Immature natural killer cell (primary cell): Measurements from ENCODE around the gene NETO1. TPM values are rescaled to one million over a fixed set of nuclear protein-coding genes. Genes with fewer than 3 reads are reported as not detected.

Experiments
- DNase-seq, 3 donors: peaks; one replicate each; pipeline ENCODE4 v3.0.0; 2022; ENCODE audit warnings: mixed read lengths in 1 of 3
- H3K27ac Mint-ChIP-seq, 6 donors: one replicate each; pipeline ENCODE4 v1.8.0; 2020; ENCODE audit warnings: mixed read lengths in 6 of 6, mild to moderate bottlenecking in 5 of 6, inconsistent platforms in 4 of 6, moderate library complexity in 3 of 6
- H3K27me3 Mint-ChIP-seq, 3 donors: one replicate each; pipeline ENCODE4 v1.8.0; 2020 to 2021; ENCODE audit warnings: low read depth in 3 of 3, mild to moderate bottlenecking in 3 of 3, mixed read lengths in 3 of 3, moderate library complexity in 3 of 3, inconsistent platforms in 1 of 3
- H3K36me3 Mint-ChIP-seq, 3 donors: one replicate each; pipeline ENCODE4 v1.8.0; 2020; ENCODE audit warnings: mixed read lengths in 3 of 3, inconsistent platforms in 2 of 3, mild to moderate bottlenecking in 2 of 3
- H3K4me1 Mint-ChIP-seq, 2 donors: one replicate each; pipeline ENCODE4 v1.8.0; 2020; ENCODE audit warnings: inconsistent platforms in 2 of 2, mild to moderate bottlenecking in 2 of 2, mixed read lengths in 2 of 2, moderate library complexity in 1 of 2
- H3K4me3 Mint-ChIP-seq, 5 donors: one replicate each; pipeline ENCODE4 v1.8.0; 2020; ENCODE audit warnings: mild to moderate bottlenecking in 5 of 5, mixed read lengths in 5 of 5, inconsistent platforms in 3 of 5, moderate library complexity in 3 of 5
- H3K9me3 Mint-ChIP-seq, 6 donors: one replicate each; pipeline ENCODE4 v1.8.0; 2020; ENCODE audit warnings: mild to moderate bottlenecking in 6 of 6, mixed read lengths in 6 of 6, inconsistent platforms in 4 of 6, moderate library complexity in 3 of 6
- polyA plus RNA-seq, 3 donors: library from polyadenylated mRNA; unstranded; fragments of 300-500 nt; fragmentation: Illumina TruSeq; gene quantifications; one replicate each; pipeline ENCODE4 v1.2.3, GENCODE V29; 2021

NETO1 gene, protein sequence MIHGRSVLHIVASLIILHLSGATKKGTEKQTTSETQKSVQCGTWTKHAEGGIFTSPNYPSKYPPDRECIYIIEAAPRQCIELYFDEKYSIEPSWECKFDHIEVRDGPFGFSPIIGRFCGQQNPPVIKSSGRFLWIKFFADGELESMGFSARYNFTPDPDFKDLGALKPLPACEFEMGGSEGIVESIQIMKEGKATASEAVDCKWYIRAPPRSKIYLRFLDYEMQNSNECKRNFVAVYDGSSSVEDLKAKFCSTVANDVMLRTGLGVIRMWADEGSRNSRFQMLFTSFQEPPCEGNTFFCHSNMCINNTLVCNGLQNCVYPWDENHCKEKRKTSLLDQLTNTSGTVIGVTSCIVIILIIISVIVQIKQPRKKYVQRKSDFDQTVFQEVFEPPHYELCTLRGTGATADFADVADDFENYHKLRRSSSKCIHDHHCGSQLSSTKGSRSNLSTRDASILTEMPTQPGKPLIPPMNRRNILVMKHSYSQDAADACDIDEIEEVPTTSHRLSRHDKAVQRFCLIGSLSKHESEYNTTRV
- polyA plus RNA-seq: not detected

DNA sequence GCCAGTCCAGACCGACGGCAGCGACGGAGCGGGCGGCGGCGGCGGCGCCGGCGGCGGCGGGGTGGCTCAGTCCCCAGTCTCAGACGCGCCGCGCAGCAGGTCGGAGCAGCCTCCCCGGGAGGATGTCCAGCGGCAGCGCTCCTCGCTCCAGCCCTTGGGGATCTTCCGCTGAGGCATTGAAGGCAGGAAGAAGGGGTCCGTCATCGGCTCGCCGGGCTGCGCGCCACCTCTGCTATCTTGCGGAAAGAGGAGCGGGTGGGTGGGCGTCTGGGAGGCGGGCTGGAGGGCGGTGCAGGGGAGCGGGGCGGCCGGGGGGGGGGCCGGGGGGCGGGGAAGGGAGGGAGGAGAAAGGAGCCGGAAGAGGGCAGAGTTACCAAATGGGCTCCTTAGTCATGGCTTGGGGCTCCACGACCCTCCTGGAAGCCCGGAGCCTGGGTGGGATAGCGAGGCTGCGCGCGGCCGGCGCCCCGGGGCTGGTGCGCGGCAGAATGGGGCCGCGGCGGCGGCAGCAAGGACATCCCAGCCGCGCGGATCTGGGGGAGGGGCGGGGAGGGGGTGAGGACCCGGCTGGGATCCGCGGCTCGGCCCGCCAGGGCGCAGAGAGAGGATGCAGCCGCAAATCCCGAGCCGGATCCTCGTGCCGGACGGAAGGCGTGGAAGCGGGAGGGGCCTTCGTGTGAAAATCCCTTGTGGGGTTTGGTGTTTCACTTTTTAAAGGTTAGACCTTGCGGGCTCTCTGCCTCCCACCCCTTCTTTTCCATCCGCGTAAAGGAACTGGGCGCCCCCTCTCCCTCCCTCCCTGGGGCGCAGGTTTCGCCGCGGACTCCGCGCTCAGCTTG, at the start of gene NETO1:
Gene NETO1, minus strand, starts transcription at position 242 of the 839 bp plus-strand sequence. CDS start 696 bp downstream, outside the sequence.
- Mint-ChIP-seq H3K27ac (no peak within 1 kb of the TSS), H3K36me3 (peaks cover 0 to 3% (median 0%) of the 10 kb centered on the region in 3 donors), H3K27me3 (peaks cover 2 to 10% (median 4%) of the 10 kb centered on the region in 3 donors), H3K9me3 (peaks cover 9 to 42% (median 19%) of the 10 kb centered on the region in 6 donors), H3K4me1 (no peaks in the 10 kb centered on the region), H3K4me3 (no peak within 1 kb of the TSS)
- DNase-seq: no peak

DNA sequence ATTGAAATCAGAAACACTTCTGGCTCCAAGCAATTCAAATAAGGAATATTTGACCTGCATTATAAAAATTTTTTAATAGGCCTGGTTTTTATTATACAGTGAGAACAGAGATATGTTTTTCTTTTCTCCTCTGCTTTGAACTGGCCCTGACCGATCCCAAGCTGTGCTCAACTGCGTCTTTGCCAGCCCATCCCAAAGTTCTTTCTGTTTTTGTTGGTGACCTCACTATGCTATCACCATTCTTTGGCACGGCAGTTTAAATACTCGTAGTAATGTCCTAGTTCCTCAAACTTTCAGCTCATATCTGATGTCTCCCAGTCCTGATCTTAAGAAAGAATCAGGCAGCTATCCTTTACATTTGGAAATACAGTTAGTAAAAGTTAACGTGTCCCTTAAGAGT, 42.3 kb upstream of the NETO1 start:
- peaks cover 0 to 22% (median 7%) of the 10 kb centered on the region in 6 donors for H3K9me3 Mint-ChIP-seq
- no peak overlapping the region for H3K4me3 Mint-ChIP-seq
- H3K27ac Mint-ChIP-seq: no peak overlapping the region
- H3K36me3 Mint-ChIP-seq: no peaks in the 10 kb centered on the region
- H3K4me1 Mint-ChIP-seq: no peaks in the 10 kb centered on the region
- DNase-seq: no peak
- no peaks in the 10 kb centered on the region for H3K27me3 Mint-ChIP-seq

DNA sequence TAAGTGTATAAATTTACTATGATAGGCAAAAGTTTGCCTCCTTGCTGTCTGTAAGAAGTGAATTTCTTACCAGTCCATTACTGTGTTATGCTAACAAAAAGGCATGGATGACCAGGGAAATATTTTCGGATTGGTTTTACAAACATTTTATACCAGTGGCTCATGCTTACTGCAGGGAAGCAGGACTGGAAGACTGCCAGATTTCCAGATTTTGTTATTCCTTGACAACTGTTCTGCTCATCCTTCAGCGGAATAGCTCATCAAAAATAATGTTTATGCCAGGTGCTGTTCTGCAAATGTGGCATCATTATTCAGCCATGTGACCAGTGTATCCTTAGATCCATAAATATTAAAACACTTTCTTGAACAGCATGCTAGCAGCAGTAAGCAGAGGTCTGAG, 40.4 kb upstream of the NETO1 start:
- no peaks in the 10 kb centered on the region for H3K4me1 Mint-ChIP-seq

DNA sequence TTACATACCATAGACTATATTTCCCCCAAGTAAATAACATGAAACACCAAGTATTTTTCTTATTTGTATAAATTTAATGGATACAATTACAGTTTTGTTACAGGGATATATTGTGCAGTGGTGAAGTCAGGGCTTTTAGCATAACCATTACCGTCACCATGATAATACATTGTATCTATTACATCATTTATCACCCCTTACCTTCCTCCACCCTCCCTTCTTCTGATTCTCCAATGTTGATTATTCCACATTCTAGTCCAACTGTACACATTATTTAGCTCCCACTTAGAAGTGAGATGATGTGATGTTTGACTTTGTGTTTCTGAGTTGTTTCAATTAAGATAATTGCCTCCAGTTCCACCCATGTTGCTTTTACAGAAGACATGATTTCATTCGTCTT, 35.2 kb upstream of the NETO1 start:
- Mint-ChIP-seq H3K4me1 (no peaks in the 10 kb centered on the region), H3K27me3 (no peaks in the 10 kb centered on the region), H3K9me3 (peaks cover 3 to 35% (median 6%) of the 10 kb centered on the region in 6 donors), H3K27ac (no peak overlapping the region), H3K36me3 (no peaks in the 10 kb centered on the region), H3K4me3 (no peak overlapping the region)
- DNase-seq: no peak

More for the DNA sequence above, 40.4 kb upstream of the NETO1 start:
- Mint-ChIP-seq H3K36me3 (no peaks in the 10 kb centered on the region), H3K27ac (no peak overlapping the region), H3K4me3 (no peak overlapping the region), H3K27me3 (no peaks in the 10 kb centered on the region), H3K9me3 (peaks cover 2 to 18% (median 6%) of the 10 kb centered on the region in 6 donors)
- DNase-seq: no peak

- Mint-ChIP-seq H3K4me1 (no peaks in the 10 kb centered on the region), H3K27me3 (no peaks in the 10 kb centered on the region), H3K9me3 (peaks cover 5 to 56% (median 11%) of the 10 kb centered on the region in 6 donors), H3K36me3 (no peaks in the 10 kb centered on the region), H3K4me3 (no peak overlapping the region), H3K27ac (no peak overlapping the region)
- no peak for DNase-seq
Observed at GRCh38 chr18:72899338-72899737, 31.6 kb upstream of the NETO1 start.

DNA sequence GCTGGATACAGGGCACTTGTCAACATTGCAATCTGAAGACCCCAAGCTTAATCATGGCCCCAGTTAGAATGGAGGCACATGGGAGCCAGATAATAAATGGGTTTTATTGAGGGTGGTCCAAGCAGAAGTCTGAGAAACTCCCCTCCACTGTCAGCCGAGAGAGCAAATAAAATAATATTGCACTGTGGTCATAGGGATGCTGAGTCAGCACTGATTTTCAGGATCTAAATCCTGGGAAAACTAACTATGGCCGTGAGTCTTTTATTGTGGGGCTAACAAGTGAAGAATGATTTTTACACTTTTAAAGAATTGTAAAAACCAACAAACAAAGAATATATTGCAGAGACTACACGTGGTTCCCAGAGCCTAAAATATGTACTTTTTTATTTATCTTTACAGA, 31.1 kb upstream of the NETO1 start:
- Mint-ChIP-seq H3K27me3 (no peaks in the 10 kb centered on the region), H3K36me3 (no peaks in the 10 kb centered on the region), H3K27ac (no peak overlapping the region), H3K4me3 (no peak overlapping the region), H3K4me1 (no peaks in the 10 kb centered on the region), H3K9me3 (peaks cover 3 to 56% (median 12%) of the 10 kb centered on the region in 6 donors)
- no peak for DNase-seq

DNA sequence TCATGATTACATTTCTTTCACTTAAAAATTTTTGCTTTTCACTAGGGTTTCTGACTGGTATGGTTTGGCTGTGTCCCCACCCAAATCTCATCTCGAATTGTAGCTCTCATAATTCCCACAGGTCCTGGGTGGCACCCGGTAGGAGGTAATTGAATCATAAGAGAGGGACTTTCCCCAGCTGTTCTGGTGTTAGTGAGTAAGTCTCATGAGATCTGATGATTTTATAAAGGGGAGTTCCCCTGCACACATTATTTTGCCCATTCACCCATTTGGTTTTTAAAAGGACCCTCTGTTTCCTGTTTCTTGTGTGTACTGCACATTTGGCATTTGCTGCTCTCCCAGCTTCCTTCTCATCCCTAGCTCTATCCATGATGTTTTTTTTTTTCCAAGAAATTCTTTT, 27.8 kb upstream of the NETO1 start:
- DNase-seq: no peak
- Mint-ChIP-seq H3K27me3 (peaks cover 0 to 1% (median 0%) of the 10 kb centered on the region in 3 donors), H3K36me3 (no peaks in the 10 kb centered on the region), H3K9me3 (peaks cover 2 to 46% (median 11%) of the 10 kb centered on the region in 6 donors), H3K4me1 (no peaks in the 10 kb centered on the region), H3K4me3 (no peak overlapping the region), H3K27ac (no peak overlapping the region)

GRCh38 chr18:72878561-72878960, 10.8 kb upstream of the NETO1 start:
- H3K36me3 Mint-ChIP-seq: no peaks in the 10 kb centered on the region
- no peak overlapping the region for H3K4me3 Mint-ChIP-seq
- no peak for DNase-seq
- peaks cover 0 to 18% (median 8%) of the 10 kb centered on the region in 6 donors for H3K9me3 Mint-ChIP-seq
- no peaks in the 10 kb centered on the region for H3K4me1 Mint-ChIP-seq
- H3K27ac Mint-ChIP-seq: no peak overlapping the region
- H3K27me3 Mint-ChIP-seq: no peaks in the 10 kb centered on the region

DNA sequence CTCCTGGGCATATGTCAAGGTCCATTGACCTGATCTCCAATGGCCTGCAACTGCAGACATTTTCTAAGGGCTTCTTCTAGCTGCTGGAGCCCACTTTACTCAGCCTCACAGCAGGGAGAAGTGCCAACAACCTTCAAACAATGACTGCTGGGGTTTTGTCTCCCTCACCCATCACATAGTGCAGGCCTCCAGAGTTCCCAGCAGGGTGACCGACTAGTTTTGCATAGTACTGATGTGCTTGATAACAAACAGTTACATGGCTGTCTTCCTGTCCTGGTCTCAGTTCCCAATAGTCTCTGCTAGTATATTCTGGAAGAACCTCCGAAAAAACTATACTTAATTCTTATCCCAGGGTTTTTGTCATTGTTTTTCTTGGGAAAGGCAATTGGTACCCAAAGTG, 10.4 kb upstream of the NETO1 start:
- no peak overlapping the region for H3K27ac Mint-ChIP-seq
- H3K4me1 Mint-ChIP-seq: no peaks in the 10 kb centered on the region
- H3K27me3 Mint-ChIP-seq: no peaks in the 10 kb centered on the region
- DNase-seq: no peak
- H3K36me3 Mint-ChIP-seq: no peaks in the 10 kb centered on the region
- H3K4me3 Mint-ChIP-seq: no peak overlapping the region
- peaks cover 0 to 14% (median 5%) of the 10 kb centered on the region in 6 donors for H3K9me3 Mint-ChIP-seq

GRCh38 chr18:72871091-72871490, 3.3 kb upstream of the NETO1 start:
- H3K27ac Mint-ChIP-seq: no peak overlapping the region

GRCh38 chr18:72869226-72870185, 1.7 kb upstream of the NETO1 start:
- DNase-seq: no peak
- Mint-ChIP-seq H3K27ac (no peak overlapping the region), H3K27me3 (peaks cover 0 to 10% (median 4%) of the 10 kb centered on the region in 3 donors), H3K4me3 (no peak overlapping the region), H3K9me3 (peaks cover 9 to 33% (median 15%) of the 10 kb centered on the region in 6 donors), H3K36me3 (peaks cover 0 to 3% (median 0%) of the 10 kb centered on the region in 3 donors), H3K4me1 (no peaks in the 10 kb centered on the region)

More at GRCh38 chr18:72871091-72871490, 3.3 kb upstream of the NETO1 start:
- Mint-ChIP-seq H3K9me3 (peaks cover 4 to 26% (median 15%) of the 10 kb centered on the region in 6 donors), H3K4me3 (no peak overlapping the region), H3K27me3 (peaks cover 0 to 10% (median 4%) of the 10 kb centered on the region in 3 donors), H3K4me1 (no peaks in the 10 kb centered on the region), H3K36me3 (peaks cover 0 to under 1% (median 0%) of the 10 kb centered on the region in 3 donors)
- DNase-seq: no peak

- no peak overlapping the region for H3K27ac Mint-ChIP-seq
Observed at GRCh38 chr18:72868585-72869225, 918 bp upstream of the NETO1 start.

More at GRCh38 chr18:72868585-72869225, 918 bp upstream of the NETO1 start:
- peaks cover 2 to 10% (median 4%) of the 10 kb centered on the region in 3 donors for H3K27me3 Mint-ChIP-seq
- DNase-seq: no peak
- H3K4me3 Mint-ChIP-seq: no peak overlapping the region
- H3K9me3 Mint-ChIP-seq: peaks cover 9 to 34% (median 17%) of the 10 kb centered on the region in 6 donors
- no peaks in the 10 kb centered on the region for H3K4me1 Mint-ChIP-seq
- H3K36me3 Mint-ChIP-seq: peaks cover 0 to 3% (median 0%) of the 10 kb centered on the region in 3 donors
